Stimulated activated CD4-positive, alpha-beta T cell treated with anti-CD3 and anti-CD28 coated beads, Interleukin-15, amount 100 ng/mL, for 48 hours (primary cell): ENCODE measurements around the gene COMMD3.
"Not testable (repeated sequence)": the region's sequence is repeated elsewhere in the genome, so short reads cannot be mapped to it uniquely, and the experiment has no call there.

Experiments used
- DNase-seq, 2 donors: peaks; one replicate each; pipeline ENCODE4 v3.0.0-alpha.2; 2020; ENCODE audit warnings: low read depth in 2 of 2

Gene COMMD3

GRCh38 chr10:22338931-22339330, 22.7 kb downstream of the COMMD3 start:
- DNase-seq: no peak

DNA sequence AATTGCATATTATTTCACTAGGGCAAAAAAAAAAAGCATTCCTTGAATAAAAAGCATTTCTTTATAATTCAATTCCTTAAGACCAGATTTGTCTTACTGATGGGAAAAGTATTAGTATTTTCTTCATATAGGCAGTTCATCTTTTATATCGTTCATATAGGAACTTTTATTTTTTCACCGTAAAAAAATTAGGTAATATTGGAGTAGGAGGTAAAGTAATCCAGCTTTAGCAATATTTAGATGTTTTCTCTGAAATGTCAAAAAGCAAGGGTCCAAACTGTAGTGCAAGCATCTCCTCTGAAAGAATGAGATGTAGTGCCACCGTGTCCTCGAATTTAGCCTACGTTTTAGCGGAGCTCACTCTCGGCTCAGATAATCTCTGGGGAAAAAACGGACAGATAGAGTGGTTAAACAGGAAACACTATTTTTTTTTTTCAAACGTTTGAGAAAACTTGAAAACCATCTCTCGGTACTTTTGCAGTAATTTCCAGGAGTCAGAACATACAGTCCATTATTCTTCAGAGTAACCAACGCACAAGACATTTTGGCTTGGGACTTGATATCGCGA, 23.7 kb downstream of the COMMD3 start:
- DNase-seq: no peak

DNA sequence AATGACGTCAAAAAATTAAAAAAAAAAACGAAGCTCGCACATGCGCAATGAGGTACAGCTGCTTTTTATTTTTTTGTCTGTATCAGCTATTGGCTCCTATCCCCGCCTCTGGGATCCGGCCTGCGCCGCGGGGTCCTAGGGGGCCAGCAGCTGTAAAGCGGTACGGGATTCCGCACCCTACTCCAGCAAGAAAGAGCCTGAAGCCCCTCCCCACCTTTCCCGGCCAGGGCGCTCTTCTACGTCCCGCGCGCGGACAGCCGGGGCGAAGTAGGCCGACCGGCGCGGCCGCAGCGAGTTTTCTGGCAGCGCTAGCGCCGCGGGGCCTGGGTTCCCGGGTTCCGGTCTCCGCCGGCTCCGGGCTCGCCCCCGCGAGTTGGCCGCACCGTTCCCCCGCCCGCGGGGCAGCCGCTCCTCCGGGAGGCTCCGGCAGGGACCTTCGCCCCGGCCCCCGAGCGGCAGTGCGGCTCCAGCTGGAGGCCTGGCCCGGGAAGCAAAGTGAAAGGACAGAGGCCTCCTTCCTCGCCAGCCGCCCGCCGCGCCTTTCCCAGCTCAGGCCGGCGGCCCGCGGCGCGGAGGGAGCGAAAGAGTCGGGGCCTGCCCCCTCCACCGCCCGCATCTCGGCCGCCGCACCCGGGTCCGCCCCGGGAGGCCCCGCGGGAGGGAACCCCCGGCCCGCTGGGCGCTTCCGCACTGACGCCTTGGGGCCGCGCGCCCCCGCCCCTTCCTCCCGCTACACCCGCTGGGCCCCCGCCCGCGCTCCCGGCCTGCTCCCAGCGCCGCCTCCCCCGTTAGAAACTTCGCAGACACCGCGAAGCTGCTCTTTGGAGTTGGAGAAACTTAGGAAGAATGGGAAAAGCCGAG, 24.4 kb downstream of the COMMD3 start:
- DNase-seq: no peak

DNA sequence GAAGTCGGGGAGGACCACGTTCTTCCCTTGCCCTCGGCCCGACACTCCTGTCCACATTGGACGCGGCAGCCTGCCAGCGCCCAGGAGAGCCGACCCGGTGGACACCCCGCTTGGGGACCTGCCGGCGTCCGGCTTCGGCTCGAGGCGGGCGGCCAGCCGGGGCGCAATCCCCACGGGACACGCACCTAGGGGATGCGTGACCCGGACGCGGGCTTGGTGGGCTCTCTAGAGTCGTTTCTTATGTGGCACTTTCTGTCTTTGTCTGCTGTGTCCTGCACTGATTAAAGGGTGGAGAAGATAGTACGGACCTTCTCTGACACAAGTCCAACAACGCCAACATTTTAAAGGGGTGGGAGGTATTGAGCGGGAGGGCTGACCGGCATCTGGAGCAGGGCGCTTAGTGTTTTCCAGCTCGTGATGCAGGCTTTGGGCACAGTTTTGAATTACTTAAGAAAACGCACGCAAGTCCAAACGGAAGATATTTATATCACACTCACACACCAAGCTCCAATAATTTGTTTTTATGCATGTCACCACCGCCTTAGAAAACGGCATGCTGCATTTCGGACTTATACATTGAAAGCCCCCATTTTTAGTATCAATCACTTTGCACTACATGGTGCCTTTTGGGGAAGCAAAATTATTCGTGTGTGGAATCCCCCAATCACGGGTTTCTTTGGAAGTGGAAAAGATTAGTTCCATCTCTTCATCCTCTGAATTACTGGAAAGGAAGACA, 25.2 kb downstream of the COMMD3 start:
- DNase-seq: no peak

DNA sequence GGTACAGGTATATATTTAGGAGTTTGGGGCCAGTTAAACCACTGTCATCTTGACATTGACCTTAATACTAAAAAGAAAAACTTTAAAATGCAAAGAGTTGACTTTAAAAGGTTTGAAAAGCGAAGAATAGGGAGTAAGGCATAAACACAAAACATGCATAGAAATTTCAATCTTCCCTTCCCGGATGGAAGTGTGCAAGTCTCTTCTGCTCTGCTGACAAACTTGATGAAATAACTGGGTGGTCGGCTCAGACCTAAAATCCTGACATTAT, 25.7 kb downstream of the COMMD3 start:
- no peak for DNase-seq

- DNase-seq: no peak
Measured at GRCh38 chr10:22342421-22342820, 26.2 kb downstream of the COMMD3 start.

- no peak for DNase-seq
Measured at GRCh38 chr10:22343731-22344130, 27.5 kb downstream of the COMMD3 start.

GRCh38 chr10:22344249-22344648, 28.1 kb downstream of the COMMD3 start:
- DNase-seq: no peak

DNA sequence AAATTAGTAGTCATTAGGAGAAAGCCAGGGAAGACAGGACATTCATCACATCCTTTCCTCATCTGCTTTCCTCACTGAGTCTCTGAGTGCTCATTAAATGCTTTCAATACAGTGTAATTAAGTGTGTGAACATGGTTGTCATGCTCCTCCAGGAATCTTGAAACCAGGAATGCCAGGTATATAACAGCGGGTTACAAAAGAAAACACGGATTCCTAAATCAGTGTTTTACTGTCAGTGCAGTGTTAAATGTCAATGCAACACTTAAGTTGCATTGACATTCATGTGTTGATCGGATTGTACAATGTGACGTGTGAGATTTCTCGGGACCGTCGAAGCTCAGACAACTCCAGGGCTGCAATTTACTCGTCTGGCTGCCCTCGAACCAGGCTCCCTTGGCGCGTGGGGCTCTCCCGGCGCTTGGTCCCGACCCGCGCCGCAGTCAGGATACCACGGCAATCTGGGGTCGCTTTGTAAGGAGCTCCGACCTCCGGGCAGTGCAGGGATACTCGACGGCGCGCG, 28.7 kb downstream of the COMMD3 start:
- DNase-seq: no peak

- peak in 1 of 2 donors; percentile 55 for DNase-seq
Measured at GRCh38 chr10:22345301-22346095, 29.3 kb downstream of the COMMD3 start, which contains the start of gene SPAG6. TSS of gene SPAG6 (plus strand) at chr10:22345496. CDS start at chr10:22345612, 116 bp downstream.

GRCh38 chr10:22346096-22346661, 30.0 kb downstream of the COMMD3 start:
- DNase-seq: no peak

- no peak for DNase-seq
Measured at GRCh38 chr10:22349755-22350154, 33.6 kb downstream of the COMMD3 start.

GRCh38 chr10:22351131-22351703, 35.0 kb downstream of the COMMD3 start:
- DNase-seq: no peak

DNA sequence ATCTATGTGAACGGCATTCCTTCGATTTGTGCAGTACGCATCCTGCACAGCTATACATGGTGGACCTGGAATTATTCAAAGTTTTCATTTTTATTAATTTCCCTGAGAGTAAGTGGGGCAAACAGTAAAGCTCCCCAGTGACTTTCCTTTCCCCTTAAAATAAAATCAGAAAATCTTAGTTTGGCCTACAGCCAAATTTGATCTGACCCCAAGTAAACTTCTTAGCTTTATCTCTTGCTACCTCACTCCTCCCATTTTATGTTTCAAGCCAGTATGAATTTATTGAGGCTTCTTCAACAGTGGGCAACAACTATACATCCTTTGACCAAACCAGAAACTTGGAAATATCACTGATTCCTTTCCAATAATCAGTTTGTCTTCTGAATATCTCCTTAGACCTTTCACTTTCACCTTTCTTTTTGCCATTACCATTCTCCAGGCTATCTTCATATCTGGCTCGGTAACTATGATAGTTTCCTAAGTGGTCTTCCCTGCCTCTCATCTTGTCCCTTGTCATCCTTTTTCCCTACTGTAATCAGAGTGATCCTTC, 40.2 kb downstream of the COMMD3 start:
- no peak for DNase-seq

- DNase-seq: not testable (repeated sequence)
Measured at GRCh38 chr10:22357770-22358169, 41.6 kb downstream of the COMMD3 start.

- DNase-seq: peak in 1 of 2 donors; percentile 5
Measured at GRCh38 chr10:22363305-22363704, 47.1 kb downstream of the COMMD3 start.

- no peak for DNase-seq
Measured at GRCh38 chr10:22364407-22365140, 48.4 kb downstream of the COMMD3 start.

GRCh38 chr10:22365233-22365632, 49.0 kb downstream of the COMMD3 start:
- no peak for DNase-seq

DNA sequence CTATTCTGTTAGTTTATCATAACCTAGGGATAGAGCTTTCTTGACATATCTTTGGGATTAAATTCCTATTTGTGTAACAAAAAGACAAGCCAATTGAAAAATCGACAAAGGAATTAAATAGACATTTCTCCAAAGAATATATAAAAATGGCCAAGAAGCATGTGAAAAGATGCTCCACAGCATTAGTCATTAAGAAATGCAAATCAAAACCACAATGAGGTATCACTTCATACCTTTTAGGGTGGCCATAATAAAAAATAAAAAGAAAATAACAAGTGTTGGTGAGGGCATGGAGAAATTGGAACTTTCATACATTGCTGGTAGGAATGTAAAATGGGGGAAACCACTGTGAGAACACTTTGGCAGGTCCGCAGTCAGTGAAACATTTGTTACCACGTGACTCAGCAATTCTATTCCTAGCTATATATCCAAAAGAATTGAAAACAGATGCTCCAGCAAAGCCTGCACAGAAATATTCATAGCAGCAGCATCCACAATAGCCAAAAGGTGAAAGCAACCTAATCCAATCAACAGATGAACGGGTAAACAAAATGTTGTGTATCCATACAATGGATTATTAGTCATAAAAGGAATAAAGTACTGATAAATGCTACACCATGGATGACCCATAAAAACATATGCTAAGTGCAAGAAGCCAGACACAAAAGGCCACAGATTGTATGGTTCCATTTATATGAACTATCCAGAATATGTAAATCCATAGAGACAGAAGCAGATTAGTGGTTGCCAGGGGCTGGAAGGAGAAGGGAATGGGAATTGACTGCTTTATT, 49.7 kb downstream of the COMMD3 start:
- DNase-seq: no peak

DNA sequence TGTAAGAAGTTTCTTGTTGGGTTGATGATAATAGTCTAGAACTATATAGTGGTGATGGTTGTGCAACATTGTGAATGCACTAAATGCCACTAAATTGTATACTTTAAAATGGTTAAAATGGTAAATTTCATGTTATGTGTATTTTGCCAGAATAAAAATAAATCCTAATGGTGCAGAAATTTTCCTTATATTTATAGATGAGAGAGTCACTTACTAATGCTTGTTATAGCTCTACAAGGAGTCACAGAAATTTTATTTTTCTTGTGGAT, 50.2 kb downstream of the COMMD3 start:
- DNase-seq: no peak
